ENCODE results near the gene STAB2.

Gene STAB2, protein sequence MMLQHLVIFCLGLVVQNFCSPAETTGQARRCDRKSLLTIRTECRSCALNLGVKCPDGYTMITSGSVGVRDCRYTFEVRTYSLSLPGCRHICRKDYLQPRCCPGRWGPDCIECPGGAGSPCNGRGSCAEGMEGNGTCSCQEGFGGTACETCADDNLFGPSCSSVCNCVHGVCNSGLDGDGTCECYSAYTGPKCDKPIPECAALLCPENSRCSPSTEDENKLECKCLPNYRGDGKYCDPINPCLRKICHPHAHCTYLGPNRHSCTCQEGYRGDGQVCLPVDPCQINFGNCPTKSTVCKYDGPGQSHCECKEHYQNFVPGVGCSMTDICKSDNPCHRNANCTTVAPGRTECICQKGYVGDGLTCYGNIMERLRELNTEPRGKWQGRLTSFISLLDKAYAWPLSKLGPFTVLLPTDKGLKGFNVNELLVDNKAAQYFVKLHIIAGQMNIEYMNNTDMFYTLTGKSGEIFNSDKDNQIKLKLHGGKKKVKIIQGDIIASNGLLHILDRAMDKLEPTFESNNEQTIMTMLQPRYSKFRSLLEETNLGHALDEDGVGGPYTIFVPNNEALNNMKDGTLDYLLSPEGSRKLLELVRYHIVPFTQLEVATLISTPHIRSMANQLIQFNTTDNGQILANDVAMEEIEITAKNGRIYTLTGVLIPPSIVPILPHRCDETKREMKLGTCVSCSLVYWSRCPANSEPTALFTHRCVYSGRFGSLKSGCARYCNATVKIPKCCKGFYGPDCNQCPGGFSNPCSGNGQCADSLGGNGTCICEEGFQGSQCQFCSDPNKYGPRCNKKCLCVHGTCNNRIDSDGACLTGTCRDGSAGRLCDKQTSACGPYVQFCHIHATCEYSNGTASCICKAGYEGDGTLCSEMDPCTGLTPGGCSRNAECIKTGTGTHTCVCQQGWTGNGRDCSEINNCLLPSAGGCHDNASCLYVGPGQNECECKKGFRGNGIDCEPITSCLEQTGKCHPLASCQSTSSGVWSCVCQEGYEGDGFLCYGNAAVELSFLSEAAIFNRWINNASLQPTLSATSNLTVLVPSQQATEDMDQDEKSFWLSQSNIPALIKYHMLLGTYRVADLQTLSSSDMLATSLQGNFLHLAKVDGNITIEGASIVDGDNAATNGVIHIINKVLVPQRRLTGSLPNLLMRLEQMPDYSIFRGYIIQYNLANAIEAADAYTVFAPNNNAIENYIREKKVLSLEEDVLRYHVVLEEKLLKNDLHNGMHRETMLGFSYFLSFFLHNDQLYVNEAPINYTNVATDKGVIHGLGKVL (N-terminal part only)

DNA sequence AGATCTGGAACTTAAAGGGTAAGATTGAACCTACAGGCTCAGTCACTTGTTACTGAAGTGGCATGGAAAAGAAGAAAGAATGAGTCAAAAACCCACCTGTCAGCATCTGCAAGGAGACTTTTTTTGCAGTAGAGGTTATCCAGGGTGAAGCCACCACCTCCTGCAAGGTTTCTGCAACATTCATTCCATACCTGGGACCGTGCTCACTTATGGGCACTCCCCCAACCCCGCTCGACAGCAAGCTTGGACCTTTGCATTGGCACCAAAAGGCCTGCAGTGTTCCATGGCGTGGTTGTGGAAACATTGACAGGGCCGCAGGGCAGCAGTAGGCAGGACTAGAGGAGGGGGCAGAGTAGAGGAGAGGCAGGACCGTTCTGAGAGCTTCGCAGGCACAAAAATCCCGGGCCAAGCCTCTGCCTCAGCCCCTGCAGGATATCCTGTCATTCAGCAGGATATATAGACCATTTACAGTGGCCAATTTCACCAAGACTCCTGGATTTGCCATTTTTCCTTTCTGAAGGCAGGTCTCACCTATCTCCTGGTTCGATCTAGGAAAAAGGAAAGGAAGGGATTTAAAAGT lies at the start of gene STAB2:
Gene STAB2, plus strand, starts transcription at position 483 of the 580 bp plus-strand sequence. CDS start 204 bp downstream, outside the sequence.
- no peak for DNase-seq (ENCODE audit: low read depth in 2 of 2)

- DNase-seq (ENCODE audit: low read depth in 2 of 2), result no peak
These were observed 48.7 kb upstream of the STAB2 start for GRCh38 chr12:103538397-103538796.

- no peak for DNase-seq (ENCODE audit: low read depth in 2 of 2)
These were observed 46.8 kb upstream of the STAB2 start for GRCh38 chr12:103540319-103540718.

- no peak for DNase-seq (ENCODE audit: low read depth in 2 of 2)
These were observed 45.0 kb upstream of the STAB2 start for GRCh38 chr12:103542078-103542477.

DNA sequence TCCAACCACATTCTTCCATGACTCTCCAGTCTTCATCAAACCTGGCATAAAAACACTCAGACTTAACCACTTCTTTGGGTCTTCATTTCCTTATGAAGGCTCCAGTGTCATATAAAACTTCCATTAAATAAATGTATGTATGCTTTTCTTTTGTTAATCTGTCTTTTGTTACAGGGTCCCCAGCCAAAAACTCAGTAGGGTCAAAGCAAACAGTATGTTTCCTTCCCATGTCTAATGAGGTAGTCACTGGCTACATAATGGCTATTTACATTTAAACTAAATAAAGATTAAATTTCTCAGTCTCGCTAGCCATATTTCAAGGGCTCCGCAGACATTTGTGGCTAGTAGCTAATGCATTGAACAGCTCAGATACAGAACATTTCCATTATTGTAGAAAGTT lies 40.1 kb upstream of the STAB2 start:
- DNase-seq (ENCODE audit: low read depth in 2 of 2), result no peak

DNA sequence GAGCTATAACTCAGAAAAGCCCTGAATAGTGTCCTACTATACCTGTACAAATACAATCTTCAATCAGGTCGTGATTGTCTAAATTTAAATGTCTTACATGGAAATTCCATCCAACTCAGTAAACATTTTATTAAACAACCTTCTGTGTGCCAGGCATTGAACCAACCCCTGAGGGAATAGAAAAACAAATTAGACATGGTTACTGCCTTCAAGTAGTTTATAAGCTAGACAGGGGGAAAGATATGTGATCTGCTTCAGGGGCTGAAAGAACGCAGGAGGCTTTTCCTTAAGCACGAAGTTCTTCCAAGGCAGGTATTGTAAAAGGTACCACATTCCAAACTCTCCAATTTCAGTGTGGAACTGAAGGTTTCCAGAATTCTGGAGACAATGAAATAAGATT lies 39.7 kb upstream of the STAB2 start:
- DNase-seq (ENCODE audit: low read depth in 2 of 2), result no peak

DNA sequence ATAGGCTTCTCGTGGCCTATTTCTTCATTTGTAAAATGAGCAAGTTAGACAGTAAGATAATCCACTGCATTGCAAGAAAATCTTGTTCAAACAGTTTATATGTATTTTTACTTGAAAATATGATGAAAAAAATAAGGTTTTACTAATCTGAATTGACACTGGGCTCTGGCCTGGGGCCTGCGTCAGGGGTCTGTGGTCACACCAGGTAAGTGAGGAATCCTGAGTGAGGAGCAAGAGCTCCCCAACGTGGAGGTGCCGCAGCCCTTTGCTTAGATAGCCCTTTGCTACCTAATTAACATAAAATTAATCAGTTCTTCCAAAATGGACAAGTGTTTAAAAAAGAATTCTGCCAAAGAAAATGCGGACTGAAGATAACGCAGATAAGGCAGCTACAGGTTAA lies 39.1 kb upstream of the STAB2 start:
- DNase-seq (ENCODE audit: low read depth in 2 of 2), result no peak

DNA sequence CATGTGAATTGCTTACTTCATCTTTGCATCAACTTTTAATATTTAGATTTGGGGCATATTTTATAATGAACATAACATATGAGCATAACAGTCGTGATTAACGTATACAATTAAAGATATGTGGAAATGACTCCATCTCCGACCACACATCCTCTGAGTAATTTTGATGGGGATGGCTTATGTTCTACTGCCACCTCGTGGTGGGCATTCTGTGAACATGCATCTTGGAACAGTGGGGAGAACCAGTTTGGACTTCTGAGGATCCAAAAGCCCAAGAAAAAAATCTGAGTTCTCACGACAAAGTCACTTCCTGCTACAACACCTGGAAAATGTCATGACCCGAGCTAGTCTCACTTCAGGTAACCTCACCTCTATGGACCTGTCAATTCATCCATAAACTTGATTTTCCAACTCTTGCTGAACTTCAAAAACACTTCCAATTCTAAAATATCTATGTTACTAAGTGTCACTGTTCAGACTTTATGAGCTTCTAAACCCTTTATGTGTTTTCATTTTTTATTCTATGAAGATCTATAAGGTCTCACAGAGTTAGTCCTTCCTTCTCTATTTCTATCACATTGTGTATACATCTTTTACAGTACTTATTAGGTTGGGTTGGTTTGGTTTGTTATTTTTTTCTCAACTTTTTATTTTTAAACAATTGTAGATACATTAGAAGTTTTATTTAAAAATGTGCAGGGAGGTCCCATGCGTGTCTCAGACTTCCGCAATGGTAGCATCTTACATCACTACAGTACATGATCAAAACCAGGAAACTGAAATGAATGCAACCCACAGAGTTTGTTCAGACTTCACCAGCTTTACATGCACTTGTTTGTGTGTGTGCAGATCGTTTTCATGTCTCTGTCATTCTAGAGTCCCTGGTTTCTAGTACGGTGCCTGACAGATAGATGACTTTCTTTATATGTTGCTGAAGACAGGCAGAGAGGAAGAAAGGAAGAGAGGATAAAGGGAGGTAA lies 38.2 kb upstream of the STAB2 start:
- DNase-seq (ENCODE audit: low read depth in 2 of 2), result peak; percentile 61 to 73

DNA sequence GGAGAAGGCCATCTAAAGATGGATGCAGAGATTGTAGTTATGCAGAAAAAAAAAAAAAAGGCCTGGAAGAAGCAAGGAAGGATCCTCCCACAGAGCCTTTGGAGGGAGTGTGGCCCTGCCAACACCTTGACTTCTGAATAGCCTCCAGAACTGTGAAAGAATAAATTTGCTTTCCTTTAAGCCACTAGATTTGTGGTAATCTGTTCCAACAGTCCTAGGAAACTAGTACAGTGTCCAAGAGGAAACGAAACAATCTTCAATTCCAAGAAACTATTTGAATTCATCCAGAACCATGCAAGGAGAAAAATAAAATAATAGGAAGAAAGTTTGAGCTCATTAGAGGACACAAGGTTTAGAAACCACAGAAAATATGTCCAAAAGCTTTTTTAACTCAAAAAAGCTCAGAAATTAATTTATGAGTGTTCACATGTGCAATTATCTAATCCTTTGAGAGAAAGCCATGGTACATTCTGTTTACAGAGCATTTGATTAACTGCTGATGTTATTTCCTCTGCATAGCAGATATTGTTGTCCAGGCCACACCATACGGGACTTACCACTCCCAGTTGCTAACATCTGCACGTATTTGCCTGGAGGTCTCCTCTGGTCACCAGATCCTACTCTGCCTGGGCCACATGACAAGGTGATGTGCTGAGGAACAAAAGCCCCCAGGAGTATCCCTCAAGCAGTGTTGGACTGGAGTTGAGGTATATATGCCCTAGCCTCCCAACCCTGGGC lies 30.0 kb upstream of the STAB2 start:
- DNase-seq (ENCODE audit: low read depth in 2 of 2), result no peak

DNA sequence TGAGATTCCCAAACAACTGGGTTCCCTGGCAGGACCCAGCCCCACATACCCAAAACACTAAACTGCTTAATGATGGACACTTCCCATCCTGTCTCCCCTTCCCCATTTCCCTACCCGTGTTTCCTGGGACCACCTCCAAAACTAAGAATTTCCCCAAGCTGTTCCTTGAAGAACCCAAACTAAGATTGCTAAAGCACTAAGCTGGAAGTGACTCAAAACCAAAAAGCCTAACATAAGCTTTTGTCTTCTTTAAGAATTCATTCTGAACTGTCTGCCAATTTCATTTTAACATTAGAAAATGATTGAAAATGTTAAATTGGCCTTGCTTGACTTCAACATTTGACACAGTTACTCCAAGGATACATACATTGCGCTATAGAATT lies 29.5 kb upstream of the STAB2 start:
- DNase-seq (ENCODE audit: low read depth in 2 of 2), result no peak

- DNase-seq (ENCODE audit: low read depth in 2 of 2), result no peak
These were observed 28.2 kb upstream of the STAB2 start for GRCh38 chr12:103558879-103559278.

DNA sequence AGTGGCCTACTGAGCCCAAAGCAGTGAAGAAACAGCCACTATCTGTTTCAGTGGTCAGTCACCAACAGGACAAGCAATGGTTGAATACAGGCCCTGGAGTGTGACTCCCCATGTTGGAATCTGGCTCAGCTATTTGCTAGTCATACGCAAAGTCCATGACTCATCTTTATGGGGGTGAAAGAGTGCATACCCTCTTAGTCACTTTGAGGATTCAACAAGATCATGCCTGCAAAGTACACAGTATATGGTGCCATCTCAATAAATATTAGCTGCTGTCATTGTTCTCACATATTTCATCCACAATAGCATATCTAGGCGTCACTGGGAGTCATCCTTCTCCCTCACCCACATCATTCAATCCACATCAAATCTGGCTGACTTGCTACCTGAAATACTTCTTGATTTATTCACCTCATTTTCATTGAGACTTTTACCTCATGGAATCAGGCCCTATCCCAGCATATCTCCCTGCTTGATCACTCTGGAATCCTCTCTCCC lies 26.4 kb upstream of the STAB2 start:
- no peak for DNase-seq (ENCODE audit: low read depth in 2 of 2)

GRCh38 chr12:103561174-103561573 lies 25.9 kb upstream of the STAB2 start:
- no peak for DNase-seq (ENCODE audit: low read depth in 2 of 2)

DNA sequence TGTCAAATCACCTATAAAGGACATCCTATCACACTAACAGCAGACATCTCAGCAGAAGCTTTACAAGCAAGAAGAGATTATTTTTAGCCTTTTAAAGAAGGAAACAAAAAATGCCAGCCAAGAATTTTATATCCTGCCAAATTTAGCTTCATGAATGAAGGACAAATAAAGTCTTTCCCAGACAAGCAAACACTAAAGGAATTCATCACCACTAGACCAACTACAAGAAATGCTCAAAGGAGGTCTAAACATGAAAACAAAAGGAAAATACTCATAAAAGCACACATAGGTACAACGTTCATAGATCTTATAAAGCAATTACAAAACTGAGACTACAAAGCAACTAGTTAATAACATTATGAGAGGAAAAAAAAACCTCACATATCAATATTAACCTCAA lies 20.7 kb upstream of the STAB2 start:
- DNase-seq (ENCODE audit: low read depth in 2 of 2), result no peak

GRCh38 chr12:103569278-103569677 lies 17.8 kb upstream of the STAB2 start:
- DNase-seq (ENCODE audit: low read depth in 2 of 2), result no peak

DNA sequence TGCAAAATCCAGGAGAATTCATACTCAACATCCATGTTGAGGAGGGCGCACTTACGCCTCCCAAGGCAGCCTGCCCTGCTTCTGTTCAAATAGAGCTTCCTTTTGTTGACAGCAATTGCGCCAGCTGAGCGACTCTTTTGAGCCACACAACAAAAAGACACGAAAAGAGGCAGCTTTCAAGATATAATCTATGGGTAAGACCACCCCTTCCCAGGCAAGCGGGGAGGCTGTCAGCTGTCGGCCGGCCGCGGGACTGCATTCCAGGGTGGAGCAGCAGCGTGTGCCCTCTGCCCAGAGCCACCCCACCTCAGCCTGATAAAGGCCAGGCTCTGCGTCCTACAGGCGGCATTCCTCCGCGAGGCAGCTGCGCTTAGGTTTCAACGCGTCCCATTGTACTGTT lies 15.8 kb upstream of the STAB2 start:
- no peak for DNase-seq (ENCODE audit: low read depth in 2 of 2)

GRCh38 chr12:103572312-103573045 lies 14.6 kb upstream of the STAB2 start:
- no peak for DNase-seq (ENCODE audit: low read depth in 2 of 2)

- no peak for DNase-seq (ENCODE audit: low read depth in 2 of 2)
These were observed 13.9 kb upstream of the STAB2 start for GRCh38 chr12:103573185-103573584.

DNA sequence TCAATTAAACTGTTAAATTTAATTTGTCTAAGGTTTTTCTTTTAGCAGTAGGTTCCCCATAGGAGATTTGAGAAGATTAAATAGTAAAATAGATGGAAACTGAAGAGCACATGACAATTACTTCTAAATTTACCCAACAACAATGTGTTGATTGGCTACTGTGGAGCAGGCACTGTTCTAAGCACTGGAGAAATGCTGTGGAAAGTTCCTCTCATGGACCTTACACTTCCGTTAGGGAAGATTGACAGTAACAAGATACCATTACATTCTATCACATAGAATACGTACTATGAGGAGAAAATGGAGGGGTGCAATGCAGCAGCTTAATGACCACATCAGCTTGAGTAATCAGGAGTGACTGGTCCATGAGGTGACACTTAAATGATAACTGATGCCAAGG lies 8.1 kb upstream of the STAB2 start:
- DNase-seq (ENCODE audit: low read depth in 2 of 2), result no peak
